ENCODE measurements around the gene PADI1. TPM values are rescaled to one million over a fixed set of nuclear protein-coding genes. Genes with fewer than 3 reads are reported as not detected.

Gene PADI1
- polyA plus RNA-seq, 1 donor from 2014 or later, result 0.66 TPM

DNA sequence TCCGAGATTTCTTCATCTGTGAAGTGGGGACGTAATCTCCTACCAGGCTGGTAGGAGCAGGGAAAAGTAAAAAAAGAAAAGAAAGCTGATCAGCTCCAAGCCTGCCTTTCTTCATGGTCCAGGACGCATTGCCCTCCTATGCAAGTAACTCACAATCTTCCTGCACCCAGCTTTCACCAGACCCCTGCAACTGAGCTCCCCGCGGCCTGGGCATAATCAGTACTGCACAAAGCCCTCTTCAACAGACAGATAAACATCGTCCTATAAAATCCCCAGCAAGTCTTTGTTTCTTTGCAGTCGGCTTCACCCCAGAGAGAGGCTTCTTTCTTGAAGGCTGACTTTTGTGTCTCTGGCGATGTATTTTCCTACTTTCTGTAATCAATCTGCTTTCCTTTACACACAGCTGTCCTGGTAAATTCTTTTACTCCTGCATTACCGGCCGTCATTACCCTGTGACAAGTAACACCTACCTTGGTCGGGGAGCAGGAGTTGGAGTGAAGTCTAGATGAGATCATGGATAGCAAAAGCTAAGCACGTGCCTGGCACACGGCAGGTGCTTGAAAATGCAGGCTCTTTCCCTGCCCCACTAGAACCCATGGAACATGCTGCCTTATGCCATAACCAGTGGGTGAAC lies 8.3 kb downstream of the PADI1 start:
- Histone ChIP-seq H3K4me3 (ENCODE audit: low read length) (no peak overlapping the region), H3K9me2 (ENCODE audit: insufficient read depth, low read length) (no peaks in the 10 kb centered on the region), H2AFZ (ENCODE audit: low read depth, low read length) (no peak overlapping the region), H3K36me3 (ENCODE audit: insufficient read depth, low read length) (no peaks in the 10 kb centered on the region), H3K27me3 (ENCODE audit: insufficient read depth, low read depth, low read length) (no peaks in the 10 kb centered on the region), H3K4me2 (ENCODE audit: low read length) (no peak overlapping the region), H4K20me1 (ENCODE audit: insufficient read depth) (no peaks in the 10 kb centered on the region), H3F3A (ENCODE audit: insufficient read depth, low read length, poor library complexity, severe bottlenecking) (no peaks in the 10 kb centered on the region), H3K9ac (ENCODE audit: low read length) (no peak overlapping the region), H3K9me3 (ENCODE audit: low read length) (no peaks in the 10 kb centered on the region), H3K79me2 (replicated peaks; ENCODE audit: insufficient read depth, low read length) (no peaks in the 10 kb centered on the region), H3K27ac (ENCODE audit: low read length) (no peak overlapping the region)
- no peak for TF ChIP-seq MXI1 (conservative IDR thresholded peaks at IDR 0.05; ENCODE audit: poor library complexity, severe bottlenecking)
- TF ChIP-seq SMC3 (conservative IDR thresholded peaks at IDR 0.05; ENCODE audit: poor library complexity), result no peak
- TF ChIP-seq POLR2AphosphoS5 (IDR thresholded peaks at IDR 0.05), result no peak
- TF ChIP-seq, protein P1, sequence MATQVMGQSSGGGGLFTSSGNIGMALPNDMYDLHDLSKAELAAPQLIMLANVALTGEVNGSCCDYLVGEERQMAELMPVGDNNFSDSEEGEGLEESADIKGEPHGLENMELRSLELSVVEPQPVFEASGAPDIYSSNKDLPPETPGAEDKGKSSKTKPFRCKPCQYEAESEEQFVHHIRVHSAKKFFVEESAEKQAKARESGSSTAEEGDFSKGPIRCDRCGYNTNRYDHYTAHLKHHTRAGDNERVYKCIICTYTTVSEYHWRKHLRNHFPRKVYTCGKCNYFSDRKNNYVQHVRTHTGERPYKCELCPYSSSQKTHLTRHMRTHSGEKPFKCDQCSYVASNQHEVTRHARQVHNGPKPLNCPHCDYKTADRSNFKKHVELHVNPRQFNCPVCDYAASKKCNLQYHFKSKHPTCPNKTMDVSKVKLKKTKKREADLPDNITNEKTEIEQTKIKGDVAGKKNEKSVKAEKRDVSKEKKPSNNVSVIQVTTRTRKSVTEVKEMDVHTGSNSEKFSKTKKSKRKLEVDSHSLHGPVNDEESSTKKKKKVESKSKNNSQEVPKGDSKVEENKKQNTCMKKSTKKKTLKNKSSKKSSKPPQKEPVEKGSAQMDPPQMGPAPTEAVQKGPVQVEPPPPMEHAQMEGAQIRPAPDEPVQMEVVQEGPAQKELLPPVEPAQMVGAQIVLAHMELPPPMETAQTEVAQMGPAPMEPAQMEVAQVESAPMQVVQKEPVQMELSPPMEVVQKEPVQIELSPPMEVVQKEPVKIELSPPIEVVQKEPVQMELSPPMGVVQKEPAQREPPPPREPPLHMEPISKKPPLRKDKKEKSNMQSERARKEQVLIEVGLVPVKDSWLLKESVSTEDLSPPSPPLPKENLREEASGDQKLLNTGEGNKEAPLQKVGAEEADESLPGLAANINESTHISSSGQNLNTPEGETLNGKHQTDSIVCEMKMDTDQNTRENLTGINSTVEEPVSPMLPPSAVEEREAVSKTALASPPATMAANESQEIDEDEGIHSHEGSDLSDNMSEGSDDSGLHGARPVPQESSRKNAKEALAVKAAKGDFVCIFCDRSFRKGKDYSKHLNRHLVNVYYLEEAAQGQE (IDR thresholded peaks at IDR 0.05; ENCODE audit: borderline replicate concordance), result no peak
- no peak for TF ChIP-seq EZH2 (IDR thresholded peaks at IDR 0.05; ENCODE audit: borderline replicate concordance, insufficient read depth, low read length, poor library complexity, severe bottlenecking)
- TF ChIP-seq, protein P2, sequence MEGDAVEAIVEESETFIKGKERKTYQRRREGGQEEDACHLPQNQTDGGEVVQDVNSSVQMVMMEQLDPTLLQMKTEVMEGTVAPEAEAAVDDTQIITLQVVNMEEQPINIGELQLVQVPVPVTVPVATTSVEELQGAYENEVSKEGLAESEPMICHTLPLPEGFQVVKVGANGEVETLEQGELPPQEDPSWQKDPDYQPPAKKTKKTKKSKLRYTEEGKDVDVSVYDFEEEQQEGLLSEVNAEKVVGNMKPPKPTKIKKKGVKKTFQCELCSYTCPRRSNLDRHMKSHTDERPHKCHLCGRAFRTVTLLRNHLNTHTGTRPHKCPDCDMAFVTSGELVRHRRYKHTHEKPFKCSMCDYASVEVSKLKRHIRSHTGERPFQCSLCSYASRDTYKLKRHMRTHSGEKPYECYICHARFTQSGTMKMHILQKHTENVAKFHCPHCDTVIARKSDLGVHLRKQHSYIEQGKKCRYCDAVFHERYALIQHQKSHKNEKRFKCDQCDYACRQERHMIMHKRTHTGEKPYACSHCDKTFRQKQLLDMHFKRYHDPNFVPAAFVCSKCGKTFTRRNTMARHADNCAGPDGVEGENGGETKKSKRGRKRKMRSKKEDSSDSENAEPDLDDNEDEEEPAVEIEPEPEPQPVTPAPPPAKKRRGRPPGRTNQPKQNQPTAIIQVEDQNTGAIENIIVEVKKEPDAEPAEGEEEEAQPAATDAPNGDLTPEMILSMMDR (IDR thresholded peaks at IDR 0.05; ENCODE audit: poor library complexity, severe bottlenecking), result no peak
- TF ChIP-seq EP300 (conservative IDR thresholded peaks at IDR 0.05; ENCODE audit: poor library complexity, severe bottlenecking), result no peak
- no peak for TF ChIP-seq TAF1 (IDR thresholded peaks at IDR 0.05; ENCODE audit: low read depth)
- TF ChIP-seq RAD21 (conservative IDR thresholded peaks at IDR 0.05), result no peak

DNA sequence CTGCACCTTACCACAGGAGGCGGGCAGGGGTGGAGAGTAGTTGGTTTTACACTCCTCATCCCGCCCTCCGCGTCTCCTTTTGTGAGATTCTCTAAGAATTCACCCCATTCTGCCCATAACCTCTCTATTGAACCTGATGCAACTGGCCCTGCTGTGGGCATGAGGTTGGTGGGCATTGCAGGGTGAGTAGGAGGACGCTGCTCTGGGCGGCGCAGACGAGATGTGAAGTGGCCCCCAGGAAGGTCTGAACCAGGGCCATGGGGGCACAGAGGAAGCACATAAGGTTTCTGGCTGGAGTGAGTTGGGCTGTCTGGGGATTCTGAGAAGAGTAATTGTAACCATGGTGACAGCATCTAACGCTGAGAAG lies 8.8 kb downstream of the PADI1 start:
- Histone ChIP-seq H3K9ac (ENCODE audit: low read length) (no peak overlapping the region), H3K36me3 (ENCODE audit: insufficient read depth, low read length) (no peaks in the 10 kb centered on the region), H3K4me2 (ENCODE audit: low read length) (no peak overlapping the region), H3K79me2 (replicated peaks; ENCODE audit: insufficient read depth, low read length) (no peaks in the 10 kb centered on the region), H4K20me1 (ENCODE audit: insufficient read depth) (no peaks in the 10 kb centered on the region), H3K27me3 (ENCODE audit: insufficient read depth, low read depth, low read length) (no peaks in the 10 kb centered on the region), H3K27ac (ENCODE audit: low read length) (no peak overlapping the region), H3F3A (ENCODE audit: insufficient read depth, low read length, poor library complexity, severe bottlenecking) (no peaks in the 10 kb centered on the region), H3K9me3 (ENCODE audit: low read length) (no peaks in the 10 kb centered on the region), H3K4me3 (ENCODE audit: low read length) (no peak overlapping the region), H3K9me2 (ENCODE audit: insufficient read depth, low read length) (no peaks in the 10 kb centered on the region), H2AFZ (ENCODE audit: low read depth, low read length) (no peak overlapping the region)
- TF ChIP-seq EZH2 (IDR thresholded peaks at IDR 0.05; ENCODE audit: borderline replicate concordance, insufficient read depth, low read length, poor library complexity, severe bottlenecking) (no peak), POLR2AphosphoS5 (IDR thresholded peaks at IDR 0.05) (no peak), RAD21 (conservative IDR thresholded peaks at IDR 0.05) (no peak), EP300 (conservative IDR thresholded peaks at IDR 0.05; ENCODE audit: poor library complexity, severe bottlenecking) (no peak), MXI1 (conservative IDR thresholded peaks at IDR 0.05; ENCODE audit: poor library complexity, severe bottlenecking) (no peak)
- TF ChIP-seq, protein P1 (IDR thresholded peaks at IDR 0.05; ENCODE audit: borderline replicate concordance), result no peak

All from neural cell (in vitro differentiated cells).